Thyroid gland (tissue), 4 donors: ENCODE results near the gene KLHL42.

Experiments
- POLR2A ChIP-seq, 2 donors: fragments of 450-650 bp; IDR thresholded peaks; one replicate each; pipeline ENCODE4 v1.6.1; 2017; ENCODE audit warnings: antibody characterized with exemption in 2 of 2, mild to moderate bottlenecking in 2 of 2, moderate library complexity in 1 of 2
- TF ChIP-seq, protein P1 (sequence below), 6 experiments: fragments of 200-600 bp in 3 of 6; fragments of 450-650 bp in 3 of 6; sonication (generic) in 3 of 6; IDR thresholded peaks; one replicate each; pipeline ENCODE4 v1.5.1; 2016 to 2019; ENCODE audit warnings: antibody characterized with exemption in 6 of 6, mild to moderate bottlenecking in 2 of 6, inconsistent platforms in 1 of 6, moderate library complexity in 1 of 6

DNA sequence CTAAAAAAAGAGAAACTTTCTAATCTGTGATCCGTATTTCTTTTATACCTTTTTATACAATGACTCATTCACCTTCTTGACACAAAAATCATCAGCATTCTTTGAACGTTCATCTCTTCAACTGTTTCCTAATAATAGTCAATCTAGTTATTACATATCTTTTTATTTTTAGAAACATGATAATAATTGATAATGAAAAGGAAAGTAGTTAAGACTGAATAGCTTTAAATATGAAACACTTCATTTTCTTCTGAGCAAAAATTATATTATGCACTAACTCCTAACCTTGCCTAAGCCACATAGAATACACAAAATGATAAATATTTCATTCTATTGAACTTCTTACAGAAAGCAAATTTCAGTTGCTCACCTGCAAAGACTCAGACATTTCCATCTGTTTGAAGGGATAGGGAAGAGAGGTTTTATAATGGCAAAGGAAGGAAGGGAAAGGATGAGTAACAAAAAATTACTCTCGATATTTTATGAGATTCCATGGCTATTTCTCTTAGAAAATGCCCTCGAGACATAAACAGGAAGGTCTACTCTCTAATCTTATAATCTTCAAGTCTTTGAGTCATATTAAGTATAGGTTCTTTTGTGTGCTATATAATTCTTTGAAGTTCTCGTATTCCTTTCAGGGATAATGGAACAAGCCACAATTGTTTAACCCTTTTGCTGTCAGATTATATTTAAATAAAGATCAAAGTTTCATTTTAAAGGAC is 7.5 kb upstream of the KLHL42 start:
- TF ChIP-seq, protein P1, sequence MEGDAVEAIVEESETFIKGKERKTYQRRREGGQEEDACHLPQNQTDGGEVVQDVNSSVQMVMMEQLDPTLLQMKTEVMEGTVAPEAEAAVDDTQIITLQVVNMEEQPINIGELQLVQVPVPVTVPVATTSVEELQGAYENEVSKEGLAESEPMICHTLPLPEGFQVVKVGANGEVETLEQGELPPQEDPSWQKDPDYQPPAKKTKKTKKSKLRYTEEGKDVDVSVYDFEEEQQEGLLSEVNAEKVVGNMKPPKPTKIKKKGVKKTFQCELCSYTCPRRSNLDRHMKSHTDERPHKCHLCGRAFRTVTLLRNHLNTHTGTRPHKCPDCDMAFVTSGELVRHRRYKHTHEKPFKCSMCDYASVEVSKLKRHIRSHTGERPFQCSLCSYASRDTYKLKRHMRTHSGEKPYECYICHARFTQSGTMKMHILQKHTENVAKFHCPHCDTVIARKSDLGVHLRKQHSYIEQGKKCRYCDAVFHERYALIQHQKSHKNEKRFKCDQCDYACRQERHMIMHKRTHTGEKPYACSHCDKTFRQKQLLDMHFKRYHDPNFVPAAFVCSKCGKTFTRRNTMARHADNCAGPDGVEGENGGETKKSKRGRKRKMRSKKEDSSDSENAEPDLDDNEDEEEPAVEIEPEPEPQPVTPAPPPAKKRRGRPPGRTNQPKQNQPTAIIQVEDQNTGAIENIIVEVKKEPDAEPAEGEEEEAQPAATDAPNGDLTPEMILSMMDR (IDR thresholded peaks at IDR 0.05): no peak
- TF ChIP-seq POLR2A (IDR thresholded peaks at IDR 0.05): no peak
